T-helper 1 cell treated with Interleukin-12 subunit alpha and Interleukin-12 subunit beta and Interleukin-4 antibody, amounts not matched to agents 30 μg/mL and 1 μg/mL, for 36 hours (primary cell): Measurements from ENCODE around the gene USP17L17.
"Not testable (repeated sequence)": the region's sequence is repeated elsewhere in the genome, so short reads cannot be mapped to it uniquely, and the experiment has no call there.

Experiments
- H3K27ac Mint-ChIP-seq: one replicate; pipeline ENCODE4 v1.8.0; 2021; ENCODE audit warnings: mild to moderate bottlenecking, mixed read lengths
- H3K27me3 Mint-ChIP-seq: one replicate; pipeline ENCODE4 v1.8.0; 2021; ENCODE audit warnings: low read depth, mixed read lengths
- H3K36me3 Mint-ChIP-seq: one replicate; pipeline ENCODE4 v1.8.0; 2021; ENCODE audit warnings: low read depth, mixed read lengths
- H3K4me1 Mint-ChIP-seq: one replicate; pipeline ENCODE4 v1.8.0; 2021; ENCODE audit warnings: low read depth, mixed read lengths
- H3K4me3 Mint-ChIP-seq: one replicate; pipeline ENCODE4 v1.8.0; 2021; ENCODE audit warnings: mild to moderate bottlenecking, moderate library complexity, mixed read lengths
- H3K9me3 Mint-ChIP-seq: one replicate; pipeline ENCODE4 v1.8.0; 2021; ENCODE audit warnings: mixed read lengths

USP17L17 gene

DNA sequence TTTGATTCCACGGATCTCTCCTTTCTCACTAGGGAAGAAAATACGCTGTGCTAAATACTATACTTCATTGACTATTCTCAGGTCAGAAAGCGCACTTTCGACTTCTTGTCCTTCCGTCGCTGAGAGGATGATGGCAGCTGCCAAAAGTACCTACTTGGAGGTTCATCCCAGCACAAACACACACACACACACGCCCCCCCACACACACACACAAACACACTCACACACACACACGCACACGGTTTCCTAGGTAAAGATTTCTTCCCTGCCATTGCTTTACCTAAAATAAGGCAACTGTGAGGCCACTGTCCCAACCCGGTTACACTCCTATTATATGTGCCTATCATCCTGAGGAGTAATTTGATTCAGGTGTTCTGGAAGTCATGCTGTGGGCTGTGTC, 28.0 kb downstream of the USP17L17 start:
- H3K27me3 Mint-ChIP-seq, H3K27ac Mint-ChIP-seq, H3K36me3 Mint-ChIP-seq, H3K4me3 Mint-ChIP-seq, H3K9me3 Mint-ChIP-seq, H3K4me1 Mint-ChIP-seq: not testable (repeated sequence)
